ENCODE data around the gene SPRR3.
A peak's percentile ranks its signal among the peaks of the same experiment; 100 is the strongest.
"Not testable (repeated sequence)": the region's sequence is repeated elsewhere in the genome, so short reads cannot be mapped to it uniquely, and the experiment has no call there.

SPRR3 gene

GRCh38 chr1:152983743-152984142 lies 17.8 kb upstream of the SPRR3 start, which contains the start of gene SPRR1A:
SPRR1A (plus strand) TSS chr1:152984081; CDS start chr1:152985231, 1,150 bp downstream.
- no peak for DNase-seq (ENCODE audit: low read depth)

GRCh38 chr1:152986578-152986977 lies 15.0 kb upstream of the SPRR3 start:
- no peak for DNase-seq (ENCODE audit: low read depth)

GRCh38 chr1:152993186-152993585 lies 8.4 kb upstream of the SPRR3 start:
- no peak for DNase-seq (ENCODE audit: low read depth)

DNA sequence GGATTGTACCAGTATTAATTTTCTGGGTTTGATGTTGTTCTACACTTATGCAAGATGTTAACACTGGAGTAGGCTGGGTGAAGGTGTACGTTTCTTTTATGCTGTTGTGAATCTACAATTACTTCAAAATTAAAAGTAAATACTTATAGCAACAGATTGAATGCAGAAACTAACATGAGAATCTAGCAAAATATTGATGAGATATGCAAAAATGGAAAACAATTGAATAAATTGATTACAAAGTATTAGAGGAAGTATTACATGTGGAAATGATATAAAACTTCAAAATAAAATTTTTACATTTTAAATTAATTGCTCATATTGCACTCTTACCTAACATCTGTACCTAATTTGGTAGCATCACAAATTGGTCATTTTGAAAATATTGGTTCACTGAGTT lies 5.7 kb upstream of the SPRR3 start:
- no peak for DNase-seq (ENCODE audit: low read depth)

GRCh38 chr1:152996633-152997400 lies 4.7 kb upstream of the SPRR3 start:
- no peak for DNase-seq (ENCODE audit: low read depth)

DNA sequence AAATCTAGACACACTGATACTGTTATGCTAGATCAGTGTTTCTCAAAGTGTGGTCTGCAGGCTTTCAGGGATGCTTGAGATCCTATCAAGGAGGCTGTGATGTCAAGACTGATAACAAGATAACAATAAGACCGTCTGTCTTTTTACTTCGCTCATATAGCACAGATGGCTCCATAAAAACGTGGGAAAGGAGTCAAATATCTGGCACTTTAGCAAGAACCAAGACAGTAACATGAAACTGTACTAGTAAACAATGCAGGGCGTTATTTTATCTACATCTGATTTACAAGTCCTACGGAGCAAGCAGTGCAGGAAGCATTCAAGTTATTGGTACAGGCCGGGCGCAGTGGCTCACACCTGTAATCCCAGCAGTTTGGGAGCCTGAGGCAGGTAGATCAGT lies 3.6 kb upstream of the SPRR3 start:
- no peak for DNase-seq (ENCODE audit: low read depth)

- no peak for DNase-seq (ENCODE audit: low read depth)
Measured at GRCh38 chr1:152998476-152998875, 3.1 kb upstream of the SPRR3 start.

DNA sequence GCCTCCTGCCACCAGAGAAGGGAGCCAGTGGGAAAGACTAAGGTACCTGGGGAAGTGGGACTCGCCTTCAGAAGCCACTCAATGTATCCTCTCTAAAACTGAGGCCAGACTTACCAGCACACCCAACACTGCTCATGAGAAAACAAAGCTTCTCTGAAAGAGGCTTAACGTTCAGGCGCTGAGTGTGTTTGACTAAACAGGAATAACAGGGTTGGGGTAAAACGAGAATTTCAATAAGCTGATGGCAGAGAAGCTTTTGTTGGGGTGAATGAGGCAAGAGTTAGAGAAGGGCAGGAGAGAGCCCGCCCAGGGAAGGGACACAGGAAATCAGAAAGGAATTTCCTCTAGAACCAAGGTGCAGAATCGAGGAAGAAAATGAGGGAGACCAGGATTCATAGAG lies 1.7 kb upstream of the SPRR3 start:
- no peak for DNase-seq (ENCODE audit: low read depth)

DNA sequence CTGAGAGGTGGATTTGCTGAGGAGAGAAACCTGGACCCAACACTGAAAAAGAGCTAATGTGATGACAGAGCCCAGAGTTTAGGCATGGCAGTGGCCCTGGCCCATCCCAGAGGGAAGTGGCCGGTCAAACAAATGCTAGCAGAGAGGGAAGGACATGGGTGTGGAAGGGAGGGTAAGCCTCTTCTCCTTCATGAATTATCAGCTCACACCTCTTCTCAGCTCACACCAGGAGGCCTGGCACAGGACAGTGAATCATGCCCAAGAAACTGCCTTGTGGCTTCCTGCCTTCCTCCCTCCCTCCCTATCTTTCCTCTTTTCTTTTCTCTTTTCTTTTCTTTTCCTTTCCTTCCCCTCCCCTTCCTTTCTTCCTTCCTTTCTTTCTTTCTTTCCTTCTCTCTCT lies 1.3 kb upstream of the SPRR3 start:
- no peak for DNase-seq (ENCODE audit: low read depth)

GRCh38 chr1:153011235-153011758 lies 9.7 kb downstream of the SPRR3 start:
- DNase-seq (ENCODE audit: low read depth), result not testable (repeated sequence)

- not testable (repeated sequence) for DNase-seq (ENCODE audit: low read depth)
Measured at GRCh38 chr1:153021829-153022228, 20.3 kb downstream of the SPRR3 start.

DNA sequence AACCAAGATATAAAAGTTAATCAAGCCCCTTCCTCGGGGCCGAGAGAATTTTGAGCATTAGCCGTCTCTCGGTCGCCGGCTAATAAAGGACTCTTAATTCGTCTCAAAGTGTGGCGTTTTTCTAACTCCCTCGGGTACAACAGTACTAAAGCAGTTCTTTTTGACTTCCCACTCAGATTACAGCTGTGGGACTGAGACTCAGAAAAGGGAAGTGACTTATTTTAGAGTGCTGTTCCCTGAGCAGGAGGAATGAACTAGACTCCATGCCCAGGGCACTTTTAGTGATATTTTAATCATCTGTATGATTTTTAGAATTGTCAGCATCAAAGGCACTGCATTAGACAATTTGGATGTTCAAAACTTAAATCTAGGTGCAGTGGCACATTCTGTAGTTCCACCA lies 20.8 kb downstream of the SPRR3 start:
- DNase-seq (ENCODE audit: low read depth), result not testable (repeated sequence)

- no peak for DNase-seq (ENCODE audit: low read depth)
Measured at GRCh38 chr1:153023109-153023508, 21.6 kb downstream of the SPRR3 start.

DNA sequence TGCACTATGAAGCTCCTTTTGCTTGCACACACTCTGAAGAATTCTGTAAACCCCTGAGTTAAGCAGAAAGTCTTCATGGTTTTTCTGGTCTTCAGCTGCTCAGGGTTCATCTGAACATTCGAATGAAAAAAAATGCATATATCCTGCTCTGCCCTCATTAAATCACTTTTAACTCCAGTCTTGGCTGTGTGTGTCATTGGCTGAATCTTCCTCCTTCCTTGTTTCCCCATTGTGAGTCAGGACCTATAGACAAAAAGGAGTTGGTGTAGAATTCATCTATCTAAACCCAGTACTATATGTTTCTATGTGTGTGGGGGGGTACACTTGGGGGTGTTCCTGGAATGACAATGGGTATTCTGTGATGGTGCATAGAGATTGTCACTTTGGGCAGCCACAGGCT lies 22.9 kb downstream of the SPRR3 start:
- no peak for DNase-seq (ENCODE audit: low read depth)

- no peak for DNase-seq (ENCODE audit: low read depth)
Measured at GRCh38 chr1:153025797-153026196, 24.2 kb downstream of the SPRR3 start.

GRCh38 chr1:153028766-153029165 lies 27.2 kb downstream of the SPRR3 start:
- no peak for DNase-seq (ENCODE audit: low read depth)

- DNase-seq (ENCODE audit: low read depth), result no peak
Measured at GRCh38 chr1:153030895-153031294, 29.3 kb downstream of the SPRR3 start, which contains the start of gene SPRR1B. SPRR1B (plus strand) TSS chr1:153031203; CDS start chr1:153032346, 1,143 bp downstream.

DNA sequence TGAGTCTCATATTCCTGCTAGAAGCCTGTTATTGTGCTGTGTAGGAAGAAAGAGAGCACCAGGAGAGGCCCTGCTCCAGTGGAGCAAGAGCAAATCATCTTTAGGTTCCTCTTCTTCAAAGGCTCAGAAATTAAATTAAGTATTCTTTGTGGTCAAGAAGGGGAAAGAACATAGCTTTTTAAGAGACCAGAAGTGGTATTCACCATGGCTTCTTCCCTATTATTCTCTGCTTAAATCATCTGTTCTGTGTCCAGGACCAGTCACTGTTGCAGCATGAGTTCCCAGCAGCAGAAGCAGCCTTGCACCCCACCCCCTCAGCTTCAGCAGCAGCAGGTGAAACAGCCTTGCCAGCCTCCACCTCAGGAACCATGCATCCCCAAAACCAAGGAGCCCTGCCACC lies 30.5 kb downstream of the SPRR3 start:
- DNase-seq (ENCODE audit: low read depth), result no peak

DNA sequence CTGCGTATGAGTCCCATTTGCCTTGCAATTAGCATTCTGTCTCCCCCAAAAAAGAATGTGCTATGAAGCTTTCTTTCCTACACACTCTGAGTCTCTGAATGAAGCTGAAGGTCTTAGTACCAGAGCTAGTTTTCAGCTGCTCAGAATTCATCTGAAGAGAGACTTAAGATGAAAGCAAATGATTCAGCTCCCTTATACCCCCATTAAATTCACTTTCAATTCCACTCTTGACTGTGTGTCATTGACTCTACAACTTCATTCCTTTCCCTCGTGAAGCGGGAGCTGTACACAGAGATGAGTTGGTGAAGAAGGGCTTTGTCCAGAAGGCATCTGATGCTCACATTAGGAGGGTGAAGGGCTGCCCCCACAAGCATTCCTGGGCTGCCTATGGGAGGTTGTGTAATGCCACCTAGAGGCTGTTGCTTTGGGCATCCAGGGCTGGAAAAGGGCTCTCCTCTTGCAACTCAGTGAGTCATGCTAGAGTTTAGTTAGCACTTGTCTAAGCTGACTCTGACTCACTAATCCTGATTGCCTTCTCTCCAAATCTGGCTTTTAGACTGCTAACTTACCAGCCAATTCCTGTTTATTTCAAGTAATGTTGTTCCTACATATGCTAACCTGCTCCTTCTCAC lies 31.2 kb downstream of the SPRR3 start:
- DNase-seq (ENCODE audit: low read depth), result peak; percentile 85

- DNase-seq (ENCODE audit: low read depth), result no peak
Measured at GRCh38 chr1:153035211-153035610, 33.7 kb downstream of the SPRR3 start.

- DNase-seq (ENCODE audit: low read depth), result no peak
Measured at GRCh38 chr1:153040950-153041631, 39.5 kb downstream of the SPRR3 start, which contains the start of gene SPRR2D. SPRR2D (minus strand) TSS chr1:153041120; CDS start chr1:153040346, 774 bp downstream.

DNA sequence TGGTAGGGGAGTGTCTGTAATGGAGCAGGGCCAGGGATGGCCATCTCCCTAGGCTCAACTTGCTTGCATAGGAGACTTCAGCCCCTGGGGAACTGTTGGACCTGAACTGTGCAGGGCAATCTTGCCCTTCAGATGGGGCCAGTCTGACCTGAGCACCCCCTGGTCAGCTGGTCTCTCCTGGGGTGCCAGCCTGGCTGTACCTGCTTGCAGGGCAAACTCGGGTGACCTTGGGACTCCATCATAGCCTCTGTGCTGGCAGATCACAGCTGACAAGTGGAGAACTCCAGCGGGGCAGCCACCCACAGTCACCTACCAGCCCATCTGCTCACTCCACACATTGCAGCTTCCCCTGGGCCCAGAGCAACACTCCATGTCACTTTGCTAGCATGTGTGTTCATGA lies 47.7 kb downstream of the SPRR3 start:
- no peak for DNase-seq (ENCODE audit: low read depth)

Data from ELR (cell line).